CD14-positive monocyte (primary cell): Measurements from ENCODE around the gene IRF8. TPM values are rescaled to one million over a fixed set of nuclear protein-coding genes. Genes with fewer than 3 reads are reported as not detected.

Experiments used
- DNase-seq, 3 donors: peaks; one replicate each; pipeline ENCODE4 v3.0.0-alpha.2; 2011 to 2022
- H2AFZ ChIP-seq: 2 replicates; pipeline ENCODE4 v1.6.0; 2012; ENCODE audit warnings: mild to moderate bottlenecking, low read depth, low read length, inconsistent platforms; ENCODE audit not compliant: insufficient read depth, poor library complexity, severe bottlenecking
- H3K27ac ChIP-seq, 2 donors: 1 replicate in 1 of 2; 2 replicates in 1 of 2; pipeline ENCODE4 v1.5.1; 2012 to 2013; ENCODE audit warnings: low read length in 2 of 2, control low read depth in 1 of 2, inconsistent platforms in 1 of 2, low read depth in 1 of 2, mild to moderate bottlenecking in 1 of 2
- H3K27me3 ChIP-seq, 2 donors: one replicate each; pipeline versions ENCODE4 v1.6.0 to v1.6.1; 2011 to 2013; ENCODE audit warnings: low read length in 2 of 2; ENCODE audit not compliant: control insufficient read depth in 2 of 2, insufficient read depth in 2 of 2
- H3K36me3 ChIP-seq, 2 donors: replicated peaks in 1 of 2; 1 replicate in 1 of 2; 2 replicates in 1 of 2; pipeline versions ENCODE4 v1.5.1 to v1.6.1; 2012 to 2013; ENCODE audit warnings: low read length in 2 of 2, control low read depth in 1 of 2, inconsistent platforms in 1 of 2, mild to moderate bottlenecking in 1 of 2; ENCODE audit not compliant: insufficient read depth in 2 of 2, control insufficient read depth in 1 of 2
- H3K4me1 ChIP-seq, 2 donors: 1 replicate in 1 of 2; 2 replicates in 1 of 2; pipeline versions ENCODE4 v1.5.1 to v1.6.1; 2012 to 2013; ENCODE audit warnings: low read length in 2 of 2, control low read depth in 1 of 2, inconsistent platforms in 1 of 2, mild to moderate bottlenecking in 1 of 2, moderate library complexity in 1 of 2; ENCODE audit not compliant: insufficient read depth in 2 of 2, control insufficient read depth in 1 of 2
- H3K4me2 ChIP-seq: replicated peaks from 2 replicates; pipeline ENCODE3; 2012; ENCODE audit warnings: low read length, moderate library complexity, mild to moderate bottlenecking; ENCODE audit not compliant: poor library complexity, severe bottlenecking; ENCODE audit errors: extremely low read depth
- H3K4me3 ChIP-seq, 3 experiments: fragments of 200-600 bp in 1 of 3; sonication (generic) in 1 of 3; replicated peaks in 1 of 3; 1 replicate in 2 of 3; 2 replicates in 1 of 3; pipeline ENCODE4 v1.5.1; 2011 to 2013; ENCODE audit warnings: low read length in 3 of 3, mild to moderate bottlenecking in 3 of 3, control low read depth in 2 of 3, low read depth in 2 of 3, inconsistent platforms in 1 of 3, moderate library complexity in 1 of 3
- H3K79me2 ChIP-seq: 2 replicates; pipeline ENCODE4 v1.6.0; 2012; ENCODE audit warnings: mild to moderate bottlenecking, control low read depth, inconsistent platforms, low read length, moderate library complexity; ENCODE audit not compliant: insufficient read depth
- H3K9ac ChIP-seq: 2 replicates; pipeline ENCODE4 v1.6.0; 2017; ENCODE audit warnings: low read length, mild to moderate bottlenecking; ENCODE audit not compliant: insufficient read depth, poor library complexity, severe bottlenecking
- H3K9me3 ChIP-seq, 2 donors: replicated peaks in 1 of 2; 1 replicate in 1 of 2; 2 replicates in 1 of 2; pipeline versions ENCODE4 v1.5.1 to v1.6.1; 2012 to 2013; ENCODE audit warnings: low read length in 2 of 2, control low read depth in 1 of 2; ENCODE audit not compliant: control insufficient read depth in 1 of 2, insufficient read depth in 1 of 2
- H4K20me1 ChIP-seq: 2 replicates; pipeline ENCODE4 v1.6.0; 2012; ENCODE audit warnings: mild to moderate bottlenecking, low read length, control low read depth, moderate library complexity; ENCODE audit not compliant: insufficient read depth
- H3K27ac Mint-ChIP-seq, 7 donors: one replicate each; pipeline ENCODE4 v1.8.0; 2020; ENCODE audit warnings: mild to moderate bottlenecking in 7 of 7, mixed read lengths in 7 of 7, moderate library complexity in 6 of 7, inconsistent platforms in 2 of 7
- H3K27me3 Mint-ChIP-seq, 3 donors: one replicate each; pipeline ENCODE4 v1.8.0; 2021 to 2022; ENCODE audit warnings: low read depth in 3 of 3, mild to moderate bottlenecking in 3 of 3, mixed read lengths in 3 of 3, moderate library complexity in 3 of 3, inconsistent platforms in 1 of 3
- H3K36me3 Mint-ChIP-seq, 2 donors: one replicate each; pipeline ENCODE4 v1.8.0; 2020; ENCODE audit warnings: mixed read lengths in 2 of 2, inconsistent platforms in 1 of 2, mild to moderate bottlenecking in 1 of 2
- H3K4me1 Mint-ChIP-seq: one replicate; pipeline ENCODE4 v1.8.0; 2020; ENCODE audit warnings: mild to moderate bottlenecking, mixed read lengths
- H3K4me3 Mint-ChIP-seq, 2 donors: one replicate each; pipeline ENCODE4 v1.8.0; 2020; ENCODE audit warnings: mild to moderate bottlenecking in 2 of 2, mixed read lengths in 2 of 2, moderate library complexity in 1 of 2
- H3K9me3 Mint-ChIP-seq, 7 donors: one replicate each; pipeline ENCODE4 v1.8.0; 2020 to 2022; ENCODE audit warnings: mixed read lengths in 7 of 7, mild to moderate bottlenecking in 6 of 7, moderate library complexity in 6 of 7, inconsistent platforms in 2 of 7
- WGBS: methylation state at CpG from one replicate; pipeline ENCODE4 v1.1.5; 2013; ENCODE audit warnings: missing lambda C conversion rate; ENCODE audit not compliant: insufficient coverage; 5-methylcytosine and 5-hydroxymethylcytosine counted together
- intact Hi-C, 2 donors: fragments of 100-400 bp; cut with micrococcal nuclease; formaldehyde crosslinking; loops; one replicate each; pipeline versions ENCODE4 v1.15.0 to v1.15.1; 2023
- polyA plus RNA-seq, 3 donors: library from polyadenylated mRNA; depleted of rRNA in 1 of 3; unstranded in 2 of 3; stranded (reverse) in 1 of 3; fragments of 300-500 nt in 2 of 3; fragments of >200 nt in 1 of 3; fragmentation: Illumina TruSeq in 2 of 3; gene quantifications; 1 replicate in 2 of 3; 2 replicates in 1 of 3; pipeline ENCODE4 v1.2.3, GENCODE V29; 2012 to 2021
- TF ChIP-seq, protein P1 (sequence below): fragments of 200-600 bp; IDR thresholded peaks from one replicate; pipeline ENCODE4 v1.8.0; 2022; ENCODE audit warnings: antibody characterized with exemption, mild to moderate bottlenecking

Gene IRF8
- polyA plus RNA-seq, 3 donors, result 157 to 187 (median 184) TPM

DNA sequence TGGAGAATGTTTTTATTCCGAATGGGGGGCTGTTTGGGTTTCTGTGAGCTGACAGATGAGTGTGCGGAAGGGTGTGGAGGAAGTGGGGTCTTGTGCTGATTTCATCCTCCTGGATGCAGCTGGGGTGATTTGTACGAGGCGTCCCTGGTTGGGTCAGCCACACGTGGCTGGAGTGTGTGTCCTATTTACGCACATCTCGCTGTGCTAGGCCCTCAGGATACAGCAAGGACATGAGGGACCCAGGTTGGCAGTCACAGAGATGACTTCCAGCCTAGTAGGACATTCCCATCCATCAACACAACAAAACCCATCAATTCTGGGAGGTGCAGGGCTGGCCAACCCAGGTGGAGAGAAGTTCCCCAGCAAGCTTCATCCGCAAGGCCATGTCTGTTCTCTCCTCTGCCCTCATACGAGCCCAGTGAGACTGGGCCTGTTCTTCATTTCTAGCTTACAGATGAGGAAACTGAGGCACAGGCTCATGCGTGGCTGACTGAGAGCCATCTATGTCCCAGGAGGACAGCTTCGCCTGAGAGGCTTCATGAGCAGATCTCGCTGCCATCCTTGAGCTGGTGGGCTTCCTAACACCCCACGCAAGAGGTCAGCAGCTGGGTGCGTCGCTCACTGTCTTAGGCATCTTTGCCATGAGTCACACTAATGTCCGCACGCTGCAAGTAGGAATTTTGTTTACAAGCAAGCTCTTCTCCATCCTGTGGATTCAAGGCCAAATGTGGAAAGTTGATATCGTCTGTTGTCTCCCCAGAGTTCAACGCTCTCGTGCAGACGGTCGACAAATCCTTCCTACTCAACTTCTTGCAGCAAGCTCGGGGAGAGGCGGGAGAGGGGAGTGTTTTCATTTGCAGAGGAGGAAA, 24.4 kb downstream of the IRF8 start:
- Histone ChIP-seq H3K4me3 (no peak overlapping the region), H3K36me3 (peaks cover 44 to 45% of the 10 kb centered on the region in 2 donors), H2AFZ (no peak overlapping the region), H3K9me3 (no peaks in the 10 kb centered on the region), H3K4me2 (no peak overlapping the region), H3K27me3 (no peaks in the 10 kb centered on the region), H3K9ac (no peak overlapping the region), H3K4me1 (peaks cover 28 to 40% of the 10 kb centered on the region in 2 donors), H3K79me2 (peaks cover 15% of the 10 kb centered on the region), H4K20me1 (peaks cover 36% of the 10 kb centered on the region), H3K27ac (peak overlapping the region in 1 of 2 donors; percentile 17)
- Mint-ChIP-seq H3K27ac (peak overlapping the region; percentile 44 to 92 (median 82)), H3K36me3 (peaks cover 40 to 50% of the 10 kb centered on the region in 2 donors), H3K9me3 (peaks cover 0 to 5% (median 0%) of the 10 kb centered on the region in 7 donors), H3K27me3 (peaks cover 0 to 5% (median 1%) of the 10 kb centered on the region in 3 donors), H3K4me1 (peaks cover 46% of the 10 kb centered on the region), H3K4me3 (no peak overlapping the region)
- WGBS, result 52% methylated on average over 15 of the region's 24 CpGs
- TF ChIP-seq, protein P1, sequence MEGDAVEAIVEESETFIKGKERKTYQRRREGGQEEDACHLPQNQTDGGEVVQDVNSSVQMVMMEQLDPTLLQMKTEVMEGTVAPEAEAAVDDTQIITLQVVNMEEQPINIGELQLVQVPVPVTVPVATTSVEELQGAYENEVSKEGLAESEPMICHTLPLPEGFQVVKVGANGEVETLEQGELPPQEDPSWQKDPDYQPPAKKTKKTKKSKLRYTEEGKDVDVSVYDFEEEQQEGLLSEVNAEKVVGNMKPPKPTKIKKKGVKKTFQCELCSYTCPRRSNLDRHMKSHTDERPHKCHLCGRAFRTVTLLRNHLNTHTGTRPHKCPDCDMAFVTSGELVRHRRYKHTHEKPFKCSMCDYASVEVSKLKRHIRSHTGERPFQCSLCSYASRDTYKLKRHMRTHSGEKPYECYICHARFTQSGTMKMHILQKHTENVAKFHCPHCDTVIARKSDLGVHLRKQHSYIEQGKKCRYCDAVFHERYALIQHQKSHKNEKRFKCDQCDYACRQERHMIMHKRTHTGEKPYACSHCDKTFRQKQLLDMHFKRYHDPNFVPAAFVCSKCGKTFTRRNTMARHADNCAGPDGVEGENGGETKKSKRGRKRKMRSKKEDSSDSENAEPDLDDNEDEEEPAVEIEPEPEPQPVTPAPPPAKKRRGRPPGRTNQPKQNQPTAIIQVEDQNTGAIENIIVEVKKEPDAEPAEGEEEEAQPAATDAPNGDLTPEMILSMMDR, result no peak
- no peak for DNase-seq
- intact Hi-C loops, result no loop called here

- intact Hi-C loops, result no loop called here
- no peak overlapping the region for H3K4me3 Mint-ChIP-seq
- H3K4me1 Mint-ChIP-seq, result peaks cover 59% of the 10 kb centered on the region
Observed at GRCh38 chr16:85924675-85925074, 25.7 kb downstream of the IRF8 start.

More at GRCh38 chr16:85924675-85925074, 25.7 kb downstream of the IRF8 start:
- DNase-seq, result peak in 2 of 3 donors; percentile 69 to 71
- peaks cover 6% of the 10 kb centered on the region for H3K79me2 ChIP-seq
- peaks cover 23% of the 10 kb centered on the region for H4K20me1 ChIP-seq
- H3K36me3 ChIP-seq, result peaks cover 31 to 32% of the 10 kb centered on the region in 2 donors
- WGBS, result 0% methylated on average over 1 of the region's 3 CpGs
- H3K4me1 ChIP-seq, result peaks cover 41 to 53% of the 10 kb centered on the region in 2 donors
- peaks cover 0 to 5% (median 0%) of the 10 kb centered on the region in 7 donors for H3K9me3 Mint-ChIP-seq
- H3K36me3 Mint-ChIP-seq, result peaks cover 28 to 37% of the 10 kb centered on the region in 2 donors
- H3K27me3 ChIP-seq, result no peaks in the 10 kb centered on the region
- no peak overlapping the region for H3K4me3 ChIP-seq
- TF ChIP-seq, protein P1, result no peak
- no peak overlapping the region for H3K4me2 ChIP-seq
- H2AFZ ChIP-seq, result no peak overlapping the region
- peak overlapping the region in 1 of 2 donors; percentile 52 for H3K27ac ChIP-seq
- H3K27me3 Mint-ChIP-seq, result peaks cover 0 to 5% (median 1%) of the 10 kb centered on the region in 3 donors
- peak overlapping the region; percentile 64 to 85 (median 82) for H3K27ac Mint-ChIP-seq
- no peak overlapping the region for H3K9ac ChIP-seq
- H3K9me3 ChIP-seq, result no peaks in the 10 kb centered on the region
